Measurements from ENCODE around the gene NAALADL2.
"Not testable (repeated sequence)": the region's sequence is repeated elsewhere in the genome, so short reads cannot be mapped to it uniquely, and the experiment has no call there.

Gene NAALADL2

DNA sequence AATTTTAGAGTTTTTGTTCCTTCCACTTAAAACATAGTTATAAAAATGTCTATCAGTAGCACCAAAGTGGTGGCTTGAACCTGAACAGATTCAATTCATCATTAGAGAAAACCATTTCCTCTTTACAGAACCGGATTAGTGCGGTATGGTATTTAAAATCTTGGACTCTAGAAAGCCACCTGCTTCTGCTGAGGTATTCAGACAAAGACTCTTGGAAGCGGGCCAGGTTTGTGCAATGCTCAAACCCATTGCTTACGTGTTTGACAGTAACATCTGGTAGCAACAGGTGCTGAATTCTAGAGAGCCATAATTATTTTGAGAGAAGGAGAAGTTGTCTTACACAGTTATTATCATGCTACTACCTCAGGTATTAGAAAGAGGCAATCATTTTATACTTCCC is 290.5 kb downstream of the NAALADL2 start:
- no peak for DNase-seq

DNA sequence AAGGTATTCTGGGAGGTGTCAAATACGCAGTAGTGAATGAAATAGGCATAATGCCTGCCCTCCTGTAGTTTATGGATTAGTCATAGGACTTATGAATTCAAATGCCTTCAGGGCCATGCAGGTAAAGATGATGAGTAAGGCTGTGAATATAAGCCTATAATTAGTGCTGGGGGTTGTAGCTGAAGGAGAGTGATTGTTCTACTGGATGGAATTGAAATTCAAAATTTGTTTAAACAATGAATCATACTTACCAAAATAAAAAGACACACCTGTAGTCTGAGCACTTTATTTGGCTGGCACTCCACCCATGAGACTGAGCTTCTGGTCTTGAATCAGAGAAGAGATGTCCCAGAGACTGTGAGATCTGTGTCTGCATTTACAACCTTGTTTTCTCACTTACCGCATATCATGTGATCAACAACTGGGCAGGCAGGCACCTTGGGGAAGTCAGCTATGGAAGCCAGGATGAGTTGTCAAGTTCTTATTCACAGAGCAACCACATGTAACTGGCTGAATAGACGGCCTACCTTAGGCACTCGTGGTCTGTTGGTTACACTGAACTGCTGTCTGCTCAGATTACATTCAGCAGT is 291.8 kb downstream of the NAALADL2 start:
- no peak for DNase-seq

DNA sequence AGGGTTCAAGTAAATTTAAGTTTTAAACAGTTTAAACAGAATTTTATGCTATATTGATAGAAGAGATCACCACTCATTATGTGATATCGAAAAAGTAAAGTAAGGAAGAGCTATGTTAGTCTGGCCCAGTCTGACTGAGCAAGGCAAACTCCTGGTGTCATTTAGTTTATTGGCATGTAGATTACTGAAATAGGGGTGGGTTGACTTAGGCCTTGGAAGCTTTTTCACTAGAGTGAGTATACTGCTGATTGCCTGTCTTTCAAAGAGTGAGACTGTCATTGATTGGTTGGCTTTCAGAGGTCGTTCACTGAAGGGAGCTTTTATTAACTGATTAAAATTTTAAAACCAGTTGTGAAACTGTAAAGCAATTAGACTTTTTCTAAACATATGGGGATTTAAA is 294.5 kb downstream of the NAALADL2 start:
- DNase-seq = no peak

DNA sequence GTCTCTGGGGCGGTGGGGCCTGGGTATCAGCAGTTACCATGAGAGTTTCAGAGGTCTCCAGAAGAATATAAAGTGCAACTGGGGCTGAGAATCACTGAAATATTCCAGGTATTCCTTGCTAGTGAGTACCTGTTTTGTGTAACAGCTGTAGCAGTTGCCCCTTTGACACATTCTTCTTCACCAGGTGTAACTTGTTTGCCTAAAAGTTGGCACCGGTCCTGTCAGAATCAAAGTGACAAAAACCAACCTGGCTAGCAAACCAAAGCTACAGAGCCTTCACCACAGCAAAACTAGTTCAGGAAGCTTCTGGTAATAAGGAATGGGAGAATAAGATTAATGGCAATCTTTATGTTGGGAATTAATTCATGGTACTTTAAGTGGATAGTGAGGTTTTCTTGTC is 296.0 kb downstream of the NAALADL2 start:
- DNase-seq = no peak

DNA sequence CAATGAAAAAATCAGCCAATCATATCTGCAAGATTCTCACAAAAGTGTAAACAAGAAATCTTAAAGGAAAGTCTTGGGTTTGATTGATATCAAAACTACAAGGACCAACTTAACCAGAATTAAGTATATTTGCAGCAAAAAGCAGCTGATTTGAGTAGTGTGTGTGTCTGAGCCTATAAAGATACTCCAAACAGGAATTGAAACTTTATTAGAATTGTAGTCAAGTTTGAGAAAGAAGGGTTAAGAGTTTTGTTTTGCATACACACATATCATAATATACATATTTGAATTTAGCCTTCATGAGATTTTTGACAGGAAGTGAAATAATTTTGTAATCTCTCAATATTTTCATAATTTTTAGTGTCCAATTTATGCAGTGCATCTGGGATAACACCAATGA is 300.1 kb downstream of the NAALADL2 start:
- no peak for DNase-seq

DNA sequence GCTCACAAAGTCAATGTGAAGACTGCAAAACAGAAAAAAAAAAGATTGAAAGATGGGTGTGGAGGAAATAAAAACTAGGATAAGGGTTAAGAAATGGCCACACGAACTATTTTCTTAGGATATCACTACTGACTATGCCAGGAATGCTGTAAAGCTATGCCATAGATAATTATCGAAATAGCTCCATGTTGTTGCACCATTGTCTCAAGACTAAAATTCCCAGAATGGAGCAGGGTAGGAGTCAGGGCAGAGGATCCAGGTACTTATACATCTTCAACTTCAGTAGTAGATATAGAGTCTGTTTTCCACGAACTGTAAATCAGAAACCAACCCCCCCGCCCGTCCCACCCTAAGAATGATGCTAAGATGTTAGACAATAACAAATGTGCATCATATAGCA is 302.2 kb downstream of the NAALADL2 start:
- DNase-seq = no peak

DNA sequence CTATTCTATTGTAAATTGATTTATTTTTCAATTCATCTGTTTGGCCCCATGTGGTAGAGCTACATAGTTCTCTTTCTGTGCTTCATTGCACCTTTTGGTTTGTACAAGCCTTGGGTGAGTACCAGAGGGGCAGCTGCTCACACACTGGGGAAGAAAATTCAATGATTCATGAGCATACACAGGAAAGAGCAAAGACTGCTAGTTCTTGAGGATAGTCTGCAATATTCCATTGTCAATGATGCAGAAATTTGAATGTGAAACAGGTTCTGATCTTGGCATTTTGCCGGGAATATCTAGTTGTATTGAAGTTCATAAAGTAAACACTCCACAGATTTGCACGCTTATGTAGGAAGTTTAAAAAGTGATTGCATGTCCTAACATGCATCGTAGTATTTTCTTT is 304.6 kb downstream of the NAALADL2 start:
- no peak for DNase-seq

DNA sequence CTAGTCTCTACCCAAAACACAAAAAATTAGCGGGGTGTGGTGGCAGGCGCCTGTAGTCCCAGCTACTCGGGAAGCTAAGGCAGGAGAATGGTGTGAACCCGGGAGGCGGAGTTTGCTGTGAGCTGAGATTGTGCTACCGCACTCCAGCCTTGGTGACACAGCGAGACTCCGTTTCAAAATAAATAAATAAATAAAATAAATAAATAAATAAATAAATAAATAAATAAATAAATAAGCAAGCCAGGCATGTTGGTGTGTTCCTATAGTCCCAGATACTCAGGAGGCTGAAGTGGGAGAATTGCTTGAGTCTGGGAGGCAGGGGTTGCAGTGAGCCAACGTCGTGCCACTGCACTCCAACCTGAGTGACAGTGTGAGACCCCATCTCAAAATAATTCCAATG is 314.0 kb downstream of the NAALADL2 start:
- DNase-seq = not testable (repeated sequence)

DNA sequence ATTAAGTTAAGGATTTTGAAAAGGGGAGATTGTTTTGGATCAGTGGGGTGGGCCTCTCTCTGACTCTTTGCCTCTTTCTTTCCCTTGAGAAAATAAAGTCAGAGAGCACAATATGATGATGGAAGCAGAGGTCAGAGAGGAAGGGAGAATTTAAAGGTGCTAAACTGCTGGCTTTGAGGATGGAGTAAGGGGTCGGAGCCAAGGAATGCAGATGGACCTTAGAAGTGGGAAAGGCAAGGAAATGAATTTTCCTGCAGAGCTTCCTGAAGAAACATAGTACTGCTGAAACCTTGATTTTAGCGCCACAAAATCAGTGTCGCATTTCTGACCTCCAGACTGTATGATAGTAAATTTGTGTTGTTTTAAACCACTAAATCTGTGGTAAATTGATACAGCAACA is 317.4 kb downstream of the NAALADL2 start:
- no peak for DNase-seq

DNA sequence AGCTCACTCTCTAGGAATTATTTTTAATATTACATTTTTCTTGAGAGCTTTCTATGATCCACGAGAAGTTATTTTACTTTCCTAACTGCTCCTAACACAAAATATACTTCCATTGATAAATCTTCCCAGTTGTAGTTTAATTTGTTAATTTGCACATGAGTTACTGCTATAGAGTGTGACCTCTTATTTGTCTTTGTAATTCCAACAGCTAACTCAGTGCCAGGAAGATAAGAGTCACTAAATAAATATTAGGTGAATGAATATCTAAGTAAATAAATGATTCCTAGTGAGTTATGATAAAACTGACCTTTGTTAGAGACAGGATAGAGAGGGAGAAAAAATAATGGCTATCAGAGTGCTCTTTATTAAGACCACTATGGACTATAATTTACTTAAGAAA is 319.9 kb downstream of the NAALADL2 start:
- DNase-seq = no peak

DNA sequence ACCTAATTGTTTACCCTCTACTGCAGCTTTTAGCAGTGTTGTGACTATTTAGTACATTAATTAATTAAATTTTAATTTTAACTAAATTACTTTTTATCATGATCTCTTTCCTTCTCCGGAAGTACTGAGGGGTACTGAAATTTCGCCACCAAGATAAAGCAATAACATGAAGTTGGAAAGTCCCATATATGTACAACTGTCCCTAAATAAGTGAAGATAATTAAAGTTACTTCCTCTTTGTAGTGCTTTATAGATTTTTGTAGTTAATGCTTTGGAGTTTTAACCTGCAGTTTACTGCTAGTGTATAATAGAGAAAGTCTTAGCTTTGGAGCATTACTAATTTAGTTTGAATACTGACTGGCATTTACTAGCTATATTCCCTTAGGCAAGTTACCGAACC is 325.3 kb downstream of the NAALADL2 start:
- no peak for DNase-seq

DNA sequence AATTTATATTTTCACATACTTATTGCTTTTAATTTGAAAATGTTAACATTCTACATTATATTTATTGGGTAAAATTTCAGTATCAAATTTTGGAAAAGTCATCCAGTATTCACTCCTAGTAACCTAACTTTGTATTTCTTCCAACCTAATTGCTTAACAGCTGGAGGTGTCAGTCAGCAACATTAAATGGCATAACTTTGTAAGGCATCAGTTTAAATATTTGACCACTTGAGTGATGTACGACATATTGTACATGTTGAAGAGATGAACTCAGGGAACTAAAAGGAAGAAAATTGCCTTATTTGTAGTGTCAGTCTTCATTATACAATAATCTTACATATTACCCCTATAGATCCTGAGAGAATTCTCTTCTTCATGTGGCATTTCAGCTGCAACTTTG is 326.8 kb downstream of the NAALADL2 start:
- no peak for DNase-seq

DNA sequence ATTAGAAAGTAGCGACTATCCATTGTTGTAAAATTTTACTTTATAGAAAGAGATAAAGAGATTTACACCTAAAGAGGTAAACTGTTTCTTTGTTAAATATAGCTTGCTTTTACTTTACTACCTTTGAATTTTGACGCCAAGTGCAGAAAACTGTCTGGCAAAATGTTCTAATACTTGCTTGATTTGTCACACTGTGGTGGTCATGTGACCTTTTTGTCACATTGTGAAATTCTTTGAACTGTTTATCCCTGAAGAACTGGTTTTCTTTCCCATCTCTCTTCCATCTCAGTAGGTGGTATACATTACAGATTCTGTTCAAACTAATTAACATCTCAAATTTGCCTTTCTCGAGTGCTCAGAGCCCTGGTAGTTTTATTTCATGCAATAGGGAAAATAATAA is 327.4 kb downstream of the NAALADL2 start:
- no peak for DNase-seq

DNA sequence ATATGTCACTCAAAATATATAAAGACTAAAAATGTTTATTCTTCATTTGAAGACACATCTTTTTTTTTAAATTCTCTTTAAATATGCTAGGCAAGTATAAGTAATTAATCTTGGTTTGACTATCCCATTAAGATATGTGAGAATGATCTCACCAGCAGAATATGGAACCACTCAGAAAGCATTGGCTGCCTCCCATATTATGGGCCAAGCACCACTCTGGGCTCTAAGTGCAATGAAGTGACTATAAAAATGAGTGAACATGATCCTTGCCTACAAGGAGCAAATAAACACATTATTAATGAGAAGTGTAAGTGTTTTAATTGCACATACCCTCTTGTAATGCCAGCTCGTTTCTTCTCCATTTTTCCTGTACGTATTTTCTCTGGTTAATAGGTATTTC is 328.5 kb downstream of the NAALADL2 start:
- no peak for DNase-seq

DNA sequence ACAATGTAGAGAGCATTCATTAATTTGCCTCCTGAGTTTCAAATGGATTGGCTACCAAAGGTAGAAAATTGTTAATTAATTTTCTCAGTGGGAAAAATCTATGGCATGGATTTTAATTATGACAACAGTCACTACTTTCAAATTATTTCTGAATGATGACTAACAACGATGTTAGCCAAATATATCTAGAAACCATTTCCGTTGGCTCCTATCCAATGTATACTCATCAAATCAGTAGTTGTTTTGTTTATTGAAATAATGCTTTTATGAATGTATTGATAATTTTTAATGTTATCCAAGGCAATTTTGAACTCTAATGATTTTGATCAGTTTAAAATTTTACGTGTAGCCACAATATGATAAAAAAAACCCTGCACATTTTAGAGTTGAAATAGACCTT is 333.4 kb downstream of the NAALADL2 start:
- no peak for DNase-seq

DNA sequence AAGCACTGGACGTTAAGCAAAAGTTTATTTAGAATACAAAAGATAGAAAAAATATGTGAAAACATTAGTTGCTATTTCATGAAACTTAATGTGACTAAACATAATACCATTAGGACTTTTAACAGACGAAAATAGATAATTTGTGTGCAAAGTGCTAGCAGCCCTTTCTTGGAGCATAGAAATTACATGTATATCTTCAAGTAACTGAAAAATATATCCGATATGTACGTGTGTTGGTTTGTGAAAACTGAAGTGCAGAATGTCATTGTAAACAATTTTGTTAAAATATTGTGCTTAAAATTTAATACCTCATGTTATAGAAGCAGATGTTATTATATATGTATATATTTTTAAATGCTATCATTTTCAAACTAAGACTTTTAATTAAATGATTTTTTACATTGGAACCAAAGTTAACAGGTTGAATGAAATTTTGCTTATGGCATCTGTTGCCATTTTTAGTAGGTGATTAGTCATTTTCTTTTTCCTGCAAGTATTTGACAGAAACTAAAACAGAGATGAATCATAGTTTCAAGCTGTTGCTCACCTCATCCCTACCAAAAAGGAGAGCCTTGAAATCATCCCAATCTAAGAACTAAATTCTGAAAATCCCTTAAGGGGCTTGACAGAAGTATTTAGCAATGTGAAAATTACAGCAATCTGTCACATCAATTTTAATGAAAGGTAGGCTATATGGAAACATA is 334.8 kb downstream of the NAALADL2 start:
- no peak for DNase-seq

DNA sequence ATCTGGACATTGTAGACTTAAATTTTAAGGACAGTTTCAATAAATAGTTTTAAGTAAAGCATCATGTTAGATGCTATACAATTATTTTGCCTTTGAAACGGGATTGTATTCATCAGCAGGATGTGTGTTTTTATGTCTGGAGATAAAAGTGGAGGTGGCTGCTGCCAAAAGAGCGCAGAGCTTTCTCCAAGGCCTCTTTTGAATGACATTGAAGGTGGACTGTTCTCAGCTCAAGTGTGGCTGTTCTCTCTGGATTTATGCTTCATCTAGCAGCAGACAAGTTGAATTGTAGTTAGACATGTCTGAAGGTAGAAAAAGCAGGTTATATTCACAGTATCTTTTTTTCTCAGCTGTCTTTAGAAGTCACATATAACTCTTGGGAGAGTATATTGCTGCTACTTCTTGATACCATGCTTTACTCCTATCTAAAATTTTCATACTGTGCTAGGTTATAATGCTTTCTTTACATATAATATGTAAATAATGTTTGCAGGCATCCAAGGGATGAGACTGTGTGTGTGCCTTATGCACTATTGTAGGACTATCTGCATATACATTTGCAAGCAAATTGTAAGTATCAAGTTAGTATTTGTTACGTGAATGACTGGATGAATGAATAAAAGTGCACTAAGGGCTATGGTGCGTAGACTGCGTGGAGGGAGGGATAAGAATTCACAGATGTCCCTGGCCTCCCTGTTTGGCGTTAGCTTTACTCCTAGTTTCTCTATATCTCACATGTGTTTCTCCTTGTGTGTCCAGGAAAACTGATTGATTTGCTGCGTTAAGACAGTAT is 340.1 kb downstream of the NAALADL2 start:
- DNase-seq = no peak

DNA sequence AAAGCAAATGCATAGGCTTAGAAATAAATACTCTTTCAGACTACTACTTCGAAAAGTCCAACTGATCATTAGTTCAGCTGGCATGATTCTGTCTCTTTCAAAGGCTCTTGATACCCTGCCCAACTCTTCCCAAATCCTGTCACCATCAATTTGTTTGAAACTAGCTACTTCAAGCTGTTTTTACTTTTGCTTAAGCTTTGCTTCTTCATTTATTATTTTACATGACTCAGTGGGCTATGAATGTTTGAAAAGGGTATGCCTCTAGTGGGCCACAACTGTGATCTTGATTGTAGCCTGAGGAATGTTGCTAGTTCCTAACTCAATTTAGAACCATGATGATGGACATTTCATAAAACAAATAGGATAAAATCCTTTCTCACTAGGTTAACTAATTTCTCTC is 340.8 kb downstream of the NAALADL2 start:
- no peak for DNase-seq

DNA sequence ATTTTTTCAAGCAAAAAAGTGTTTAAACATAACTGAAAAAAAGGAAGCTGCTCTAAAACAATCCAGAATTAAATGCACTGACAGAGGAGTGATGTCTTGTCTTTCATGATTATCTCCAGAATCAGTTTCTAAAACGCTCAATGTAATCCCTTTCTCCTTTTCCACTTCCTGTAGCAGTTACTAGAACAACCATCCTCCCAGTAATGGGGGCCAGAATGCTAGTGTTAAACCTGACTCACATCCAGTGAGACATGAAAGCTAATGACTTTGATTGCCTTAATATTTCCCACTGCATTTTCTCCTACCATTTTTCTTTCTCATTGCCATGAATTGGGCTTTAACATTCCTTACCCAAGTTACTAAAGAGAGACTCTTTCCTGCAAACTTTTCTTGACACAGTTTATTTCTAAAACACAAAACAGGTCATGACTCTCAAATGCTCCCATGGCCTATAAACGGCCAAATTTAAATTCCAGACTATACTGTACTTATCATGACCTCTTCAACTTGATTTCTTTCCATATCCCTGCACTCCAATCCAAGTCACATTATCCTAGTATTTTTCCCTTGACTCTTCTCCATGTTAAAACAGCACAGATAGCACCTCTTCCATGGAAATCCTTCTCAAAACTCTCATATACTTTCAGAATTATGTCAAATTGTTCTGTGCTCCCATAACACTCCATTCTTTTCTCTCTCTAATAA is 341.4 kb downstream of the NAALADL2 start:
- DNase-seq = no peak

DNA sequence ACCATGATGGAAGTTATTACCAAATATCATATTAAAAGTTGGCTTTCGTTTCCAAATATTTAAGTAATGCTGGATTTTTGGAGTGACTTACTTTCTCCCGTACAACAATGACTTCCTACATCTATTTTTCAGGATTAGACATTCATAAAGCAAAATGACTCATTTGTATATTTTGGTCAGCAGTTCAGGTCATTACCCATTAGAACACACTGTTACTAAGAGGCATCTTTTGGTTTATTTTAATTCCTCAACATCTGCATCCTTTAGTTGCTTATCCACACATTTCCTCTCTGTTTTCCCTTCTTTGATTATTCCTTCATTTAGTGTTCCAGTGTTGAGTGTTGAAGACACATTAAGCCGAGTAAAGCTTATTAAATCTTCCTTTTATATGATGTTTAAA is 348.2 kb downstream of the NAALADL2 start:
- DNase-seq = no peak

DNA sequence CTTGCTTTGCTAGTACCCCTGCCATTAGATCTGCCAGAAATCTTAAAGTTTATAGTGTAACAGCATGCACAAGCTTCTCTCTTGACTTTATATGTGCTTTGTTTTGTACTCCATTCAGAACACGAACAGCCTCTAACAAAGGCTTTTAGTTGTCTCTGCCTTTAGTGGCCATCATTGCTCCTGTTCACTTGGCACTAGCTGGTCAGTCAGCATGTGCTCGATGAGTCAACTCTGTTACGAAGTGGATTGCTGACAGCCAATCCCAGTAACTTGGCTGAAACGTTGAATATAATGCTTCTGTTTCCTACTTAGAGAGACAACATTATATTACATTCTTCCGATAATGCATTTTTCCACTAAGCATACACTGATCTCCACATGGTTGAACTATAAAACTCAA is 349.2 kb downstream of the NAALADL2 start:
- no peak for DNase-seq

DNA sequence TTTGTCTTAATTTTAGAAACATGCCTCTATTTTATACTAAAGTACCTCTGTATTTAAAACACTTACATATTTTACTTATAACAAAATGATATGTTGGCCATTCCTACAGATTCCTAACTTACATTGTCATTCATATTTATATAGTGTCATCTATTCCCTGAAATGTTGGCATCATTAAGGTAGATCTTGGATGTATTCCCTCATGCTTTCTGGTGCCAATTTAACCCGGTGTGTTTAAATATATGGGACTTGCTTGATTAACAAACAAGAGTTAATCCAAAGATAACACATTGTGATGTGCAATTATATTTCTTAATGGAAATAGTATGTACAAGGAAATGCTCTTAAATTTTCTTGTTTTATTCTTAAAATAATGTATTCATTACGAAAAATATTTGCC is 352.3 kb downstream of the NAALADL2 start:
- no peak for DNase-seq

DNA sequence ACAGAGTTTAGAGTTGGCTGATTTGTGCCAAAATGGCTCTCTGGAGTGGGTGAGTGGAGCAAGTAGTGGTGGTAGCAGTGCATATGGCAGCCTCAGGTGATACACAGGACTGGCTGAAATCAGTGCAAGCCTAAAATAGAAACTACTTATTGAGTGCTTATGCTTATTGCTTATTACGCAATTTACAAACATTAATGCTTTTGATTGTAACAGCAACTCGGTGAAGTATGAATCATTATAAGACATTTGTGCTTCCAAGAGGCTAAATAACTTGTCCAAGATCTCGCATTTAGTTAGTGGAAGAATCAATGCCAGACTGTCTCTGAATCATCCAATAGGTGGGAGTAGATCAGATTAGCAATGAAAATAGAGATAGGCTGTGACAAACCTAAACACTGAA is 353.8 kb downstream of the NAALADL2 start:
- DNase-seq = no peak

DNA sequence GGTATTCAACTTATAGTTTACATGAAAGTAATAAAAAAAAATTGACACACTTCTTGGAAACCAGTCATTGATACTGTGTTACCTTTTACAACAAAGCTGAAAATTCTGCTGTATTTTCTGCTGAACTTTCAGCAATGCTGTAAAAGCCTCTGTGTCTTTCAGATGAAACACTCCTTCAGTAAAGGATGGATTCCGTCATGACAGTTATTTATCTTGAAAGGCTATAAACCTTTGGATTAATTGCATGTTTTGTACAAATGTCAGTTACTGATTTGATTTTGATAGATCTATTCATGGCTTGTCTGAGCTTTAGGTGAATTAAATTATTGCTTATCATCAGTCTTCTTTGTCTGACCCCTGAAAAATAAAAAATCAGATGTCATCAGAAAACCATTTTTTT is 355.1 kb downstream of the NAALADL2 start:
- DNase-seq = no peak
